Gastroesophageal sphincter (tissue), 4 donors: ENCODE data around the gene PSMB11. TPM values are rescaled to one million over a fixed set of nuclear protein-coding genes. Genes with fewer than 3 reads are reported as not detected.

Source experiments
- ATAC-seq: fragments of 150-250 bp; one replicate; pipeline ENCODE4 v1.9.1; 2016; ENCODE audit warnings: mild to moderate bottlenecking, moderate library complexity
- H3K27ac ChIP-seq, 4 donors: fragments of 200-600 bp; sonication (generic) in 3 of 4; 1 replicate in 3 of 4; 2 replicates in 1 of 4; pipeline ENCODE4 v1.5.1; 2016 to 2019
- H3K27me3 ChIP-seq: fragments of 200-600 bp; sonication (generic); one replicate; pipeline ENCODE4 v1.5.1; 2019
- H3K36me3 ChIP-seq, 2 donors: fragments of 200-600 bp; sonication (generic); one replicate each; pipeline ENCODE4 v1.5.1; 2019; ENCODE audit warnings: control low read depth in 1 of 2
- H3K4me1 ChIP-seq, 3 donors: fragments of 200-600 bp; sonication (generic); 1 replicate in 2 of 3; 2 replicates in 1 of 3; pipeline ENCODE4 v1.5.1; 2016 to 2019; ENCODE audit warnings: control low read depth in 2 of 3
- H3K4me3 ChIP-seq, 2 donors: fragments of 200-600 bp; sonication (generic); one replicate each; pipeline ENCODE4 v1.5.1; 2019; ENCODE audit warnings: mild to moderate bottlenecking in 1 of 2, moderate library complexity in 1 of 2
- H3K9me3 ChIP-seq, 3 donors: fragments of 200-600 bp; sonication (generic); one replicate each; pipeline ENCODE4 v1.5.1; 2017 to 2019; ENCODE audit warnings: control low read depth in 2 of 3
- CTCF ChIP-seq, 4 experiments: fragments of 200-600 bp in 2 of 4; fragments of 450-650 bp in 2 of 4; sonication (generic) in 1 of 4; IDR thresholded peaks; one replicate each; pipeline ENCODE4 v1.5.1; 2017 to 2019; ENCODE audit warnings: antibody characterized with exemption in 4 of 4, mild to moderate bottlenecking in 2 of 4, moderate library complexity in 2 of 4
- EP300 ChIP-seq: sonication (generic); formaldehyde crosslinking; IDR thresholded peaks from one replicate; pipeline ENCODE4 v1.6.1; 2017; ENCODE audit warnings: antibody characterized with exemption, mild to moderate bottlenecking
- POLR2A ChIP-seq, 2 donors: fragments of 450-650 bp; IDR thresholded peaks; one replicate each; pipeline ENCODE4 v1.6.1; 2017; ENCODE audit warnings: antibody characterized with exemption in 2 of 2, mild to moderate bottlenecking in 2 of 2, moderate library complexity in 1 of 2
- POLR2AphosphoS5 ChIP-seq: sonication (generic); formaldehyde crosslinking; IDR thresholded peaks from one replicate; pipeline ENCODE4 v1.6.1; 2017; ENCODE audit warnings: antibody characterized with exemption
- WGBS, 2 donors: methylation state at CpG; one replicate each; pipeline ENCODE4 v1.1.5; 2018; ENCODE audit warnings: low coverage in 1 of 2; 5-methylcytosine and 5-hydroxymethylcytosine counted together
- total RNA-seq, 4 donors: library from RNA; depleted of rRNA; stranded (reverse); fragments of >200 nt; gene quantifications; one replicate each; pipeline ENCODE4 v1.1.0, GENCODE V29; 2016

The PSMB11 gene
- total RNA-seq, 4 donors from 2014 or later = 0.27 TPM; not detected in 3

DNA sequence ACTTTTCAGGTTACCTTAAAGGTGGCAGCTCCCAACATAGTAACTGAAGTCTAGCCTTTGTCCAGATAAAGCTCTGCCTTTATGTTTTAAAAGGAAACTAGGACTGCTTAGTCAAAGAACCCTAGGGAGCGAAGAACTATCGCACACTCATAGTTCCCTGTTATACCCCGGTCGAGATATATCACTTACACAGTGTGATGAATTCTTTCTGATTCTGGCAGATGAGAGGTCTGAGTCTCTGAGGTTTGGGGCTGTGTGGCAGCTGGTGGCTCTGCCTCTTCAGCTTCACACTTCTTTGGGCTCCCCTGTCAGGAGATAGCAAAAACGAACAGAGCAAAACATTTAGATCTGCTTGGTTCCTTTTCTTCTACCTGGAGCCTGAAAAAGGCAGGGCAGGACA lies 36.0 kb downstream of the PSMB11 start:
- Histone ChIP-seq H3K9me3 (no peaks in the 10 kb centered on the region), H3K4me1 (peaks cover 0 to 46% (median 6%) of the 10 kb centered on the region in 3 donors), H3K27me3 (no peaks in the 10 kb centered on the region), H3K36me3 (peaks cover 13 to 97% of the 10 kb centered on the region in 2 donors), H3K27ac (peak overlapping the region; percentile 25 to 66 (median 56)), H3K4me3 (no peak overlapping the region)
- 79 to 82% methylated on average over 3 to 5 of the region's 5 CpGs for WGBS, 2 donors
- TF ChIP-seq CTCF (IDR thresholded peaks at IDR 0.05) = no peak
- TF ChIP-seq POLR2A (IDR thresholded peaks at IDR 0.05) = no peak
- no peak for TF ChIP-seq EP300
- TF ChIP-seq POLR2AphosphoS5 = no peak
- ATAC-seq = no peak

GRCh38 chr14:23078692-23079116 lies 36.7 kb downstream of the PSMB11 start:
- Histone ChIP-seq H3K4me1 (peaks cover 0 to 43% (median 6%) of the 10 kb centered on the region in 3 donors), H3K27me3 (no peaks in the 10 kb centered on the region), H3K27ac (peak overlapping the region; percentile 51 to 66 (median 56)), H3K9me3 (no peaks in the 10 kb centered on the region), H3K36me3 (peaks cover 13 to 97% of the 10 kb centered on the region in 2 donors), H3K4me3 (no peak overlapping the region)
- ATAC-seq = peak; percentile 98
- TF ChIP-seq POLR2A (IDR thresholded peaks at IDR 0.05) (no peak), POLR2AphosphoS5 (peak; percentile 59)
- WGBS, 2 donors = 6 to 13% methylated on average over 2 of the region's 2 CpGs

- no peak for ATAC-seq
- H3K4me3 ChIP-seq = no peak overlapping the region
- H3K36me3 ChIP-seq = peaks cover 13 to 97% of the 10 kb centered on the region in 2 donors
- H3K27me3 ChIP-seq = no peaks in the 10 kb centered on the region
- no peak for TF ChIP-seq EP300
- TF ChIP-seq POLR2AphosphoS5 = no peak
- no peak for TF ChIP-seq CTCF (IDR thresholded peaks at IDR 0.05)
- no peak for TF ChIP-seq POLR2A (IDR thresholded peaks at IDR 0.05)
- H3K4me1 ChIP-seq = peaks cover 0 to 43% (median 6%) of the 10 kb centered on the region in 3 donors
- 83% methylated on average over 1 of the region's 2 CpGs for WGBS, 2 donors
- H3K27ac ChIP-seq = peak overlapping the region in 3 of 4 donors; percentile 51 to 66 (median 61)
- no peaks in the 10 kb centered on the region for H3K9me3 ChIP-seq
These were observed 37.7 kb downstream of the PSMB11 start for GRCh38 chr14:23079716-23080115.

GRCh38 chr14:23080474-23080873 lies 38.5 kb downstream of the PSMB11 start:
- H3K4me1 ChIP-seq = peaks cover 0 to 43% (median 6%) of the 10 kb centered on the region in 3 donors
- TF ChIP-seq EP300 (no peak), POLR2A (IDR thresholded peaks at IDR 0.05) (no peak), CTCF (IDR thresholded peaks at IDR 0.05) (no peak), POLR2AphosphoS5 (no peak)
- WGBS, 2 donors = 60% methylated on average over 1 of the region's 1 CpG
- H3K4me3 ChIP-seq = no peak overlapping the region
- H3K27me3 ChIP-seq = no peaks in the 10 kb centered on the region
- peaks cover 13 to 97% of the 10 kb centered on the region in 2 donors for H3K36me3 ChIP-seq
- ATAC-seq = no peak
- peak overlapping the region in 1 of 4 donors; percentile 66 for H3K27ac ChIP-seq
- no peaks in the 10 kb centered on the region for H3K9me3 ChIP-seq

DNA sequence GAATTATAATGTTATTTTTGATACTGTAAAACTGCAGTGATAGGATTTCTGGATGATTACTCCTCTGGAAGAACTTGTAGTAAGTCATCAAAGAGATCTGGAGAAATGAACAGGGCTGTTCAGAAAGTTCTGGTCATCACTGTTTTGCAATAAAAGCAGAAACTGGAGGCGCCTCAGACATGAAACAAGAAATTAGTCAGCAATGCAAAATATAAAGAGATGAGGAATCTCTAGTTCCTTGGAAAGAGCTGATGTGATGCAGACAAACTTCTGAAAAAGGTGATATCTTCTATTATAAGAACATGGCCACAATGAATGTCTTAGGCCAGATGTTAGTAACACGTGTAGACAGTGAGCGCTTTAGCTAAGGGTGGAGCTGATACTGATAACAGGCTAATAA lies 43.4 kb downstream of the PSMB11 start:
- Histone ChIP-seq H3K4me1 (peaks cover 0 to 12% (median 0%) of the 10 kb centered on the region in 3 donors), H3K4me3 (no peak overlapping the region), H3K9me3 (no peaks in the 10 kb centered on the region), H3K36me3 (peaks cover 14 to 99% of the 10 kb centered on the region in 2 donors), H3K27ac (no peak overlapping the region), H3K27me3 (no peaks in the 10 kb centered on the region)
- no peak for ATAC-seq
- TF ChIP-seq CTCF (IDR thresholded peaks at IDR 0.05) = no peak
- no peak for TF ChIP-seq EP300
- no peak for TF ChIP-seq POLR2AphosphoS5
- TF ChIP-seq POLR2A (IDR thresholded peaks at IDR 0.05) = no peak
- WGBS, 2 donors = 69% methylated on average over 3 of the region's 3 CpGs; no CpG with 5 or more reads in 1 of the 2 donors
